H1 (cell line): ENCODE data around the gene NEFH. TPM values are rescaled to one million over a fixed set of nuclear protein-coding genes. Genes with fewer than 3 reads are reported as not detected.

Experiments
- CTCF ChIA-PET: fragments of 300-600 bp; sonication (Branson Sonifier 250); formaldehyde crosslinking; loops from one replicate; lab custom pipeline; 2021; ENCODE audit not compliant: partially characterized antibody; lab: Charles Lee
- POLR2A ChIA-PET: fragments of 300-600 bp; sonication (Branson Sonifier 250); formaldehyde crosslinking; loops from one replicate; lab custom pipeline; 2021; ENCODE audit warnings: inconsistent platforms; ENCODE audit not compliant: partially characterized antibody; lab: Charles Lee
- DNase-seq, 2 experiments: peaks; one replicate each; pipeline versions ENCODE4 v3.0.0 to v3.0.0-alpha.2; 2010 to 2022; ENCODE audit warnings: low spot score in 2 of 2, low read depth in 1 of 2, mixed read lengths in 1 of 2
- FAIRE-seq: peaks from 2 replicates; lab custom pipeline; 2011; peaks lifted over from hg19 to GRCh38; lab: Jason Lieb, UNC
- H2AFZ ChIP-seq: 2 replicates; pipeline ENCODE4 v1.8.1; 2012; ENCODE audit warnings: low read length, inconsistent platforms
- H2AK5ac ChIP-seq: 2 replicates; pipeline ENCODE4 v1.6.1; 2013; ENCODE audit warnings: low read depth, low read length
- H2BK120ac ChIP-seq: replicated peaks from 2 replicates; pipeline ENCODE3; 2013; ENCODE audit warnings: low read depth, low read length, inconsistent platforms
- H2BK12ac ChIP-seq: 2 replicates; pipeline ENCODE4 v1.6.1; 2013; ENCODE audit warnings: low read depth, low read length
- H2BK15ac ChIP-seq: 2 replicates; pipeline ENCODE4 v1.6.1; 2013; ENCODE audit warnings: low read length
- H2BK20ac ChIP-seq: 2 replicates; pipeline ENCODE4 v1.6.1; 2013; ENCODE audit warnings: low read length
- H2BK5ac ChIP-seq: 2 replicates; pipeline ENCODE4 v1.6.1; 2013; ENCODE audit warnings: low read depth, low read length
- H3K14ac ChIP-seq: 2 replicates; pipeline ENCODE4 v1.6.1; 2013; ENCODE audit warnings: inconsistent platforms; ENCODE audit not compliant: insufficient read length
- H3K18ac ChIP-seq: 2 replicates; pipeline ENCODE4 v1.6.1; 2013; ENCODE audit warnings: low read length; ENCODE audit errors: extremely low read depth
- H3K23ac ChIP-seq: 2 replicates; pipeline ENCODE4 v1.6.1; 2013; ENCODE audit warnings: inconsistent platforms; ENCODE audit not compliant: insufficient read length
- H3K23me2 ChIP-seq: 2 replicates; pipeline ENCODE4 v1.6.1; 2013; ENCODE audit warnings: low read depth, low read length
- H3K27ac ChIP-seq: 2 replicates; pipeline ENCODE4 v1.6.1; 2011; ENCODE audit warnings: low read depth, low read length, inconsistent platforms
- H3K27me3 ChIP-seq, 4 experiments: replicated peaks in 1 of 4; 1 replicate in 1 of 4; 2 replicates in 3 of 4; pipeline versions ENCODE4 v1.6.1 to v1.8.1; 2011 to 2013; ENCODE audit warnings: low read length in 3 of 4, mild to moderate bottlenecking in 3 of 4, inconsistent platforms in 2 of 4, mixed read lengths in 2 of 4, moderate library complexity in 1 of 4; ENCODE audit not compliant: control insufficient read depth in 3 of 4, insufficient read depth in 3 of 4; ENCODE audit errors: extremely low read depth in 1 of 4
- H3K36me3 ChIP-seq, 4 experiments: 2 replicates each; pipeline versions ENCODE4 v1.6.1 to v1.8.1; 2011 to 2013; ENCODE audit warnings: mild to moderate bottlenecking in 4 of 4, low read length in 3 of 4, moderate library complexity in 2 of 4, control low read depth in 1 of 4, inconsistent platforms in 1 of 4; ENCODE audit not compliant: insufficient read depth in 4 of 4, control insufficient read depth in 2 of 4
- H3K4ac ChIP-seq: replicated peaks from 2 replicates; pipeline ENCODE3; 2013; ENCODE audit warnings: low read length, low read depth, mixed read lengths, inconsistent platforms; ENCODE audit not compliant: insufficient read length
- H3K4me1 ChIP-seq, 4 experiments: replicated peaks in 1 of 4; 1 replicate in 1 of 4; 2 replicates in 3 of 4; pipeline versions ENCODE4 v1.6.1 to v1.8.1; 2011 to 2013; ENCODE audit warnings: low read length in 3 of 4, inconsistent platforms in 2 of 4, mixed read lengths in 1 of 4; ENCODE audit not compliant: insufficient read depth in 4 of 4, control insufficient read depth in 3 of 4
- H3K4me2 ChIP-seq, 2 experiments: 2 replicates each; pipeline versions ENCODE4 v1.6.1 to v1.8.1; 2011 to 2013; ENCODE audit warnings: low read depth in 2 of 2, low read length in 2 of 2, control low read depth in 1 of 2, inconsistent platforms in 1 of 2, mild to moderate bottlenecking in 1 of 2; ENCODE audit not compliant: insufficient read depth in 1 of 2
- H3K4me3 ChIP-seq, 4 experiments: fragments of 200-600, 300-600 bp in 1 of 4; sonication (generic), shearing (Covaris generic), sonication (Bioruptor Twin) in 1 of 4; 2 replicates each; pipeline versions ENCODE4 v1.5.1 to v1.8.1; 2011 to 2016; ENCODE audit warnings: low read length in 4 of 4, low read depth in 3 of 4, control low read depth in 2 of 4, inconsistent platforms in 2 of 4, mild to moderate bottlenecking in 2 of 4, mixed read lengths in 1 of 4, moderate library complexity in 1 of 4; ENCODE audit not compliant: insufficient read depth in 2 of 4; ENCODE audit errors: extremely low read depth in 1 of 4
- H3K56ac ChIP-seq: replicated peaks from 2 replicates; pipeline ENCODE3; 2013; ENCODE audit warnings: low read depth, mild to moderate bottlenecking, mixed read lengths, low read length, inconsistent platforms; ENCODE audit not compliant: insufficient read length
- H3K79me1 ChIP-seq: 2 replicates; pipeline ENCODE4 v1.6.1; 2013; ENCODE audit warnings: low read depth, low read length, control low read depth
- H3K79me2 ChIP-seq, 2 experiments: 2 replicates each; pipeline versions ENCODE4 v1.6.1 to v1.8.1; 2012 to 2013; ENCODE audit warnings: low read length in 2 of 2, mild to moderate bottlenecking in 2 of 2, inconsistent platforms in 1 of 2; ENCODE audit not compliant: insufficient read depth in 2 of 2, control insufficient read depth in 1 of 2
- H3K9ac ChIP-seq, 4 experiments: replicated peaks in 1 of 4; 1 replicate in 1 of 4; 2 replicates in 3 of 4; pipeline versions ENCODE4 v1.6.1 to v1.8.1; 2011 to 2013; ENCODE audit warnings: low read depth in 3 of 4, low read length in 3 of 4, control low read depth in 2 of 4, mild to moderate bottlenecking in 2 of 4, moderate library complexity in 2 of 4, inconsistent platforms in 1 of 4; ENCODE audit errors: extremely low read depth in 1 of 4
- H3K9me3 ChIP-seq, 2 experiments: 2 replicates each; pipeline versions ENCODE4 v1.6.1 to v1.8.1; 2012 to 2013; ENCODE audit warnings: mild to moderate bottlenecking in 2 of 2, moderate library complexity in 2 of 2, control low read depth in 1 of 2, inconsistent platforms in 1 of 2, low read depth in 1 of 2, low read length in 1 of 2, mixed read lengths in 1 of 2; ENCODE audit not compliant: insufficient read depth in 2 of 2
- H4K20me1 ChIP-seq, 2 experiments: replicated peaks in 1 of 2; 2 replicates each; pipeline versions ENCODE3 to v1.8.1; 2011 to 2013; ENCODE audit warnings: inconsistent platforms in 2 of 2, low read length in 2 of 2, mild to moderate bottlenecking in 1 of 2; ENCODE audit not compliant: insufficient read depth in 2 of 2, control insufficient read depth in 1 of 2
- H4K5ac ChIP-seq: 2 replicates; pipeline ENCODE4 v1.6.1; 2013; ENCODE audit warnings: low read length, low read depth, mixed read lengths, inconsistent platforms; ENCODE audit not compliant: insufficient read length
- H4K8ac ChIP-seq: 2 replicates; pipeline ENCODE4 v1.8.0; 2013; ENCODE audit warnings: mild to moderate bottlenecking, moderate library complexity, low read length, inconsistent platforms; ENCODE audit not compliant: insufficient read depth; ENCODE audit errors: extremely low read depth
- H4K91ac ChIP-seq: replicated peaks from 2 replicates; pipeline ENCODE3; 2013; ENCODE audit warnings: low read length, mixed read lengths, inconsistent platforms; ENCODE audit not compliant: insufficient read length
- ATF3 ChIP-seq: IDR thresholded peaks from 2 replicates; pipeline ENCODE4 v1.6.1; 2011; ENCODE audit warnings: low read depth, mild to moderate bottlenecking, low read length; ENCODE audit not compliant: insufficient read depth
- BACH1 ChIP-seq: IDR thresholded peaks from 2 replicates; pipeline ENCODE4 v1.6.1; 2012; ENCODE audit warnings: low read length, improper control_type of control experiment
- BCL11A ChIP-seq, 2 experiments: IDR thresholded peaks; one replicate each; pipeline ENCODE4 v1.6.1; 2011; ENCODE audit warnings: low read depth in 2 of 2, low read length in 2 of 2, mild to moderate bottlenecking in 2 of 2
- CHD2 ChIP-seq: IDR thresholded peaks from 2 replicates; pipeline ENCODE4 v1.6.1; 2012; ENCODE audit warnings: low read length, improper control_type of control experiment
- CREB1 ChIP-seq: IDR thresholded peaks from 2 replicates; pipeline ENCODE4 v1.6.1; 2012; ENCODE audit warnings: inconsistent platforms
- EP300 ChIP-seq, 2 experiments: IDR thresholded peaks; 1 replicate in 1 of 2; 2 replicates in 1 of 2; pipeline ENCODE4 v1.6.1; 2011 to 2012; ENCODE audit warnings: low read depth in 2 of 2, low read length in 2 of 2, mild to moderate bottlenecking in 2 of 2, borderline replicate concordance in 1 of 2, inconsistent platforms in 1 of 2, moderate library complexity in 1 of 2
- EZH2 ChIP-seq: fragments of 200-600 bp; sonication (generic); IDR thresholded peaks from 2 replicates; pipeline ENCODE4 v1.7.1; 2012; ENCODE audit warnings: low read depth, mild to moderate bottlenecking, moderate library complexity, low read length, inconsistent platforms; ENCODE audit not compliant: severe bottlenecking
- GTF2F1 ChIP-seq: IDR thresholded peaks from 2 replicates; pipeline ENCODE4 v1.6.1; 2012; ENCODE audit warnings: low read depth, low read length, improper control_type of control experiment, borderline replicate concordance
- HDAC2 ChIP-seq, 2 experiments: fragments of 300-600 bp in 1 of 2; sonication (generic) in 1 of 2; IDR thresholded peaks; 2 replicates each; pipeline ENCODE4 v1.6.1; 2011 to 2012; ENCODE audit warnings: low read depth in 2 of 2, low read length in 2 of 2, mild to moderate bottlenecking in 2 of 2, moderate library complexity in 2 of 2, borderline replicate concordance in 1 of 2, inconsistent platforms in 1 of 2
- NANOG ChIP-seq: IDR thresholded peaks from 2 replicates; pipeline ENCODE4 v1.6.1; 2011; ENCODE audit warnings: low read length, low read depth, mild to moderate bottlenecking, inconsistent platforms; ENCODE audit not compliant: insufficient read depth, poor library complexity, severe bottlenecking
- POU5F1 ChIP-seq: IDR thresholded peaks from 2 replicates; pipeline ENCODE4 v1.6.1; 2011; ENCODE audit warnings: low read depth, mild to moderate bottlenecking, low read length, moderate library complexity
- RFX5 ChIP-seq: IDR thresholded peaks from 2 replicates; pipeline ENCODE4 v1.6.1; 2011; ENCODE audit warnings: low read depth, low read length, improper control_type of control experiment, borderline replicate concordance
- SUZ12 ChIP-seq: fragments of 200-600 bp; sonication (generic); IDR thresholded peaks from 2 replicates; pipeline ENCODE4 v1.6.1; 2012; ENCODE audit warnings: mild to moderate bottlenecking, inconsistent platforms, low read length, moderate library complexity, mixed read lengths
- WGBS, 2 experiments: shearing (Covaris generic) in 1 of 2; methylation state at CpG; one replicate each; pipeline versions ENCODE4 v1.1.6 to v1.1.7; 2013 to 2015; ENCODE audit warnings: low lambda C conversion rate in 2 of 2, mixed read lengths in 2 of 2, inconsistent platforms in 1 of 2, low coverage in 1 of 2, missing lambda C conversion rate in 1 of 2; ENCODE audit not compliant: insufficient replicate concordance in 2 of 2, insufficient coverage in 1 of 2, insufficient read length in 1 of 2; ENCODE audit errors: extremely low coverage in 1 of 2, missing lambda C conversion rate in 1 of 2; 5-methylcytosine and 5-hydroxymethylcytosine counted together
- polyA plus RNA-seq, 7 experiments: library from polyadenylated mRNA; depleted of rRNA in 3 of 7; stranded (reverse) in 5 of 7; unstranded in 2 of 7; fragments of >200 nt in 5 of 7; fragments of 200-250 nt in 2 of 7; gene quantifications; 1 replicate in 5 of 7; 2 replicates in 1 of 7; 4 replicates in 1 of 7; pipeline versions ENCODE4 v1.2.1 to v1.2.3, GENCODE V29; 2011 to 2013; ENCODE audit warnings: missing spikeins in 2 of 7, mixed read lengths in 2 of 7
- total RNA-seq: library from RNA; stranded (reverse); fragmentation: NEBNext Ultra II Directional; extraction: Animal tissue kit (Norgen Biotek cat#: 25700); gene quantifications from 2 replicates; pipeline ENCODE4 v1.2.1, GENCODE V29; 2021

The NEFH gene
- total and polyA plus RNA-seq, 2 of the 8 experiments (the other 6 are each of a cell fraction or from before 2014, with no cell fraction given) = 0.57 to 2.3 TPM

DNA sequence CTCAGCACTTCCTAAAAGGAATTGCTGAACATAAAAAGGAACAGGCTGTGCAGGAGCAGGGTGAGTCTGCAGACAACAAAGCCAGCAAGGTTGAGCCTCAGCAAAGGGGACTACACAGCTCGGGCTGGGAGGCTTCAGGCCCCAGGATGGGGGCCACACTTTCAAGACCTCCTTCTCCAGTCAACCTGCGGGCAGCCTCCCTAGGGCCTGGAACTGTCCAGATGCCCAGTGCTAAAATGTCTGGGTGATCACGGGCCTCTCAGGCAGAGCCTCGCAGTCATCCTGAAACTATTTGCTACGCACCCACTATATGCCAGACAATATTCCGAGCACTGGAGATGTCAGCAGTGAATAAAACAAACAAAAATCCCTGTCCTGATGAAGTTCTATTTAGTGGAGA is 3.9 kb upstream of the NEFH start:
- Histone ChIP-seq H3K4me1 (peaks cover 8 to 18% (median 12%) of the 10 kb centered on the region in 4 experiments), H4K91ac (no peak overlapping the region), H3K23ac (no peak overlapping the region), H2BK20ac (no peak overlapping the region), H2AFZ (no peak overlapping the region), H3K79me2 (no peaks in the 10 kb centered on the region), H3K56ac (no peak overlapping the region), H3K14ac (no peak overlapping the region), H2BK15ac (no peak overlapping the region), H4K8ac (no peak overlapping the region), H2BK12ac (no peak overlapping the region), H3K4ac (no peak overlapping the region), H2BK120ac (no peak overlapping the region), H3K4me2 (no peak overlapping the region), H3K9me3 (peaks cover 0 to 11% of the 10 kb centered on the region in 2 experiments; a peak in 2 of 4 replicates), H3K27me3 (peaks cover 26 to 41% (median 36%) of the 10 kb centered on the region in 4 experiments), H3K36me3 (peaks cover 0 to 12% (median 0%) of the 10 kb centered on the region in 4 experiments; a peak in 2 of 8 replicates), H4K5ac (no peak overlapping the region), H3K4me3 (no peak overlapping the region), H2BK5ac (no peak overlapping the region), H3K79me1 (no peaks in the 10 kb centered on the region), H3K18ac (no peak overlapping the region), H3K27ac (no peak overlapping the region), H3K9ac (no peak overlapping the region), H2AK5ac (no peak overlapping the region), H3K23me2 (peaks cover 15% of the 10 kb centered on the region), H4K20me1 (peaks cover 0 to 2% of the 10 kb centered on the region in 2 experiments)
- POLR2A ChIA-PET = no interaction called here
- WGBS, 2 experiments = 83% methylated on average over 6 of the region's 6 CpGs; no CpG with 5 or more reads in 1 of the 2 experiments
- CTCF ChIA-PET = no interaction called here
- FAIRE-seq (no peak), DNase-seq (no peak)
- TF ChIP-seq SUZ12 = no peak
- no peak for TF ChIP-seq POU5F1
- no peak for TF ChIP-seq EZH2
- TF ChIP-seq HDAC2 (IDR thresholded peaks at IDR 0.05; ENCODE audit: borderline replicate concordance in 1 of 2, low read depth in 2 of 2, low read length in 2 of 2) = no peak
- TF ChIP-seq BCL11A (IDR thresholded peaks at IDR 0.05; ENCODE audit: low read depth in 2 of 2, low read length in 2 of 2) = no peak
- TF ChIP-seq CREB1 = no peak
- no peak for TF ChIP-seq CHD2
- TF ChIP-seq RFX5 = no peak
- TF ChIP-seq ATF3 = no peak
- TF ChIP-seq NANOG = no peak
- TF ChIP-seq GTF2F1 = no peak
- no peak for TF ChIP-seq EP300 (IDR thresholded peaks at IDR 0.05; ENCODE audit: borderline replicate concordance in 1 of 2, low read depth in 2 of 2, low read length in 2 of 2)
- TF ChIP-seq BACH1 = no peak
